Measurements from ENCODE around the gene SLC51B.

SLC51B gene

DNA sequence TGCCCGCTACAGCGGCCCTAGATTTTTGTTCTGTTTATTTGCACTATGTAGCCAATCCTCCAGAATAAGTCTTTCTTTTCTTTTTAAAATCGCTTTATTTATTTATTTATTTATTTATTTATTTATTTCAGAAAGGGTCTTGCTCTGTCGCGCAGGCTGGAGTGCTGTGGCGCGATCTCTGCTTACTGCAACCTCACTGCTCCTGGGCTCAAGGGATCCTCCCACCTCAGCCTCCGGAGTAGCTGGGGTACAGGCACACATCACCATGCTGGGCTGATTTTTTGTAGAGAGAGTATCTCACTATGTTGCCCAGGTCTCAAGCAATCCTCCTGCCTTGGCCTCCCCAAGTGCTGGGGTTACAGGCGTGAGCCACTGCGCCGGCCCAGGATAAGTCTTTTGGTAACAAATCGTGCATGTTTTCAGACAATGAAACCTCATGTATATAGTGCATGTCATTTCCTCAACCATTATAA is 15.4 kb upstream of the SLC51B start:
- peak overlapping the region; percentile 97 for H3K4me3 ChIP-seq (ENCODE audit: control insufficient read depth, low read depth, low read length)
- TF ChIP-seq, protein P1, sequence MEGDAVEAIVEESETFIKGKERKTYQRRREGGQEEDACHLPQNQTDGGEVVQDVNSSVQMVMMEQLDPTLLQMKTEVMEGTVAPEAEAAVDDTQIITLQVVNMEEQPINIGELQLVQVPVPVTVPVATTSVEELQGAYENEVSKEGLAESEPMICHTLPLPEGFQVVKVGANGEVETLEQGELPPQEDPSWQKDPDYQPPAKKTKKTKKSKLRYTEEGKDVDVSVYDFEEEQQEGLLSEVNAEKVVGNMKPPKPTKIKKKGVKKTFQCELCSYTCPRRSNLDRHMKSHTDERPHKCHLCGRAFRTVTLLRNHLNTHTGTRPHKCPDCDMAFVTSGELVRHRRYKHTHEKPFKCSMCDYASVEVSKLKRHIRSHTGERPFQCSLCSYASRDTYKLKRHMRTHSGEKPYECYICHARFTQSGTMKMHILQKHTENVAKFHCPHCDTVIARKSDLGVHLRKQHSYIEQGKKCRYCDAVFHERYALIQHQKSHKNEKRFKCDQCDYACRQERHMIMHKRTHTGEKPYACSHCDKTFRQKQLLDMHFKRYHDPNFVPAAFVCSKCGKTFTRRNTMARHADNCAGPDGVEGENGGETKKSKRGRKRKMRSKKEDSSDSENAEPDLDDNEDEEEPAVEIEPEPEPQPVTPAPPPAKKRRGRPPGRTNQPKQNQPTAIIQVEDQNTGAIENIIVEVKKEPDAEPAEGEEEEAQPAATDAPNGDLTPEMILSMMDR (IDR thresholded peaks at IDR 0.05; ENCODE audit: control insufficient read depth, insufficient read depth, low read depth, low read length, missing control alignments), result no peak
- DNase-seq (ENCODE audit: low read depth), result no peak

DNA sequence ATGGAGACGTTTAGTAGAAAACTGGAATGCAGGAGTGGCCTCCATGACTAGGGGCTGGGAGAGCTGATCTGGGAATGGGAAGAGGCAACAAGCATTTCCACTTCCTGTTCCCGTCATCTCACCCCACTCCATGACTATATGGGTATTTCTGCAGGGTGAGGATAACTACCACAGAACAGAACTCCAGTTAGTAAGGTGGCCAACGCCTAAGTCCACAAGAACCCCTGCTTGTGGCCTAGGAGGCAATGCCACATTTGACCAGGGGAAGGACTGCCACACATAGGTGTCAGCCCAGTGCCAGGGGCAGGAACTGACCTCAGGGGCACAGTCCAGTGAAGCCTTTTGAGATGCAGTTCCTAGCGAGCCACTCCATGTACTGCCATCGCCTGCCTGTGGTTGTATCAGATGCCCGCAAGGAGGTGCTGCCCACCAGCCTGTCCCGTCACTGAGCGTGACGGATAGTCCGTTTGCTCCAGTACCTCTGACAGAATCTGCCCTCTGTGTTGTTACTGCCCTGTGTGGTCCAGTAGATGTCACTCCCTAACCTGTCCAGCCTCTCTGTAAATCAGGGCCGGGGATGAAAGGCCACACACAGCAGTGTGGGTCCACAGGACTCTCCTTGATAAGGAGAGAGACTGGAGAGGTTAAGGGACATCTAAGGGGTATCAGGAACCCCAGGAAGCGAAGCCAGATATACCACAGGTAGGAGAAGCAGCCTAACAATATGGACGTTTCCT is 12.2 kb upstream of the SLC51B start:
- TF ChIP-seq, protein P1 (IDR thresholded peaks at IDR 0.05; ENCODE audit: control insufficient read depth, insufficient read depth, low read depth, low read length, missing control alignments), result peak; percentile 83

DNA sequence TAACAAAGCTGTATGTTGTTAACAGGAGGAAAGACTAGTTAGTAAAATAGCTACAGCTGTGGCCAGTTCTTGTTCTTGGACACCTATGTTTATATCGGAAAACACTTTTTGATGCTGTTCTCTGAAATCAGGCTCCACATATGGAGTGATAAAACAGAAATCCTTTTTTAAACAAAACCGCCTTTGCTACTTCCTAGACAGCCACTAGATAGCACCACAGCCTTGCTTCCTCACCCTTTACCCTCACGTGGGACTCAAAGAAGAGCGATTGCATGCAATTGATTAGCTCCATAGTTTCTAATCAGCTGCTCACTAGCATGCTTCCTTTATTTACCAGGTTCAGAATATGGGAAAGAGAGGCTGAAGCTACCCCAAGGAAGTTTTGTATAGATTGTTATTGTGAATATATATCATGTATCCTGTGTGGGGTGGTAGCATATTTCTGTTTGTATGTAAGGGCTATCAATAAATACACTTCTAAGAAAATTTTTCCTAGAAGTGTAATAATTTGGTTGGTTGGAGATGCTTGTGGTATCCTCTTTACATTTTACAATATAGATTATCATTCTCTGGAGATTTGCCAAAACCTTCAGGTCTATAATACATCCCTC is 11.4 kb upstream of the SLC51B start:
- DNase-seq (ENCODE audit: low read depth), result no peak
- H3K4me3 ChIP-seq (ENCODE audit: control insufficient read depth, low read depth, low read length), result no peak overlapping the region
- TF ChIP-seq, protein P1 (IDR thresholded peaks at IDR 0.05; ENCODE audit: control insufficient read depth, insufficient read depth, low read depth, low read length, missing control alignments), result peak; percentile 80

More for the DNA sequence above, 12.2 kb upstream of the SLC51B start:
- DNase-seq (ENCODE audit: low read depth), result peak; percentile 16
- no peak overlapping the region for H3K4me3 ChIP-seq (ENCODE audit: control insufficient read depth, low read depth, low read length)

DNA sequence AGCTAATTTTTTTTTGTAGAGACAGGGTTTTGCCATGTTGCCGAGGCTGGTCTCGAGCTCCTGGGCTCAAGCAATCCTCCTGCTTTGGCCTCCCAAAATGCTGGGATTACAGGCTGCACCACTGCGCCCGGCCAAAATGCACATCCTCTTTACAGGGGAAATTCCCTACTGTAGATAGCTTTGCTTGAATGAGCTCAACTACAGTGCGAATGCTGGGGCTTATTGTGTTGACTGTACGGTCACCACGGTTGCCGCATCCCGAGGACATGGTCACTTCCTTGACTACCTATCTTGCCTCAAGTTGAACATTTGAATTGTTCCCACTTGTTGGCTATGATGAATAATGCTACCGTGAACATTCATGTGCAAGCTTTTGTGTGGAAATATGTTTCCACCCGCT is 10.5 kb upstream of the SLC51B start:
- no peak overlapping the region for H3K4me3 ChIP-seq (ENCODE audit: control insufficient read depth, low read depth, low read length)
- DNase-seq (ENCODE audit: low read depth), result no peak
- TF ChIP-seq, protein P1 (IDR thresholded peaks at IDR 0.05; ENCODE audit: control insufficient read depth, insufficient read depth, low read depth, low read length, missing control alignments), result no peak

DNA sequence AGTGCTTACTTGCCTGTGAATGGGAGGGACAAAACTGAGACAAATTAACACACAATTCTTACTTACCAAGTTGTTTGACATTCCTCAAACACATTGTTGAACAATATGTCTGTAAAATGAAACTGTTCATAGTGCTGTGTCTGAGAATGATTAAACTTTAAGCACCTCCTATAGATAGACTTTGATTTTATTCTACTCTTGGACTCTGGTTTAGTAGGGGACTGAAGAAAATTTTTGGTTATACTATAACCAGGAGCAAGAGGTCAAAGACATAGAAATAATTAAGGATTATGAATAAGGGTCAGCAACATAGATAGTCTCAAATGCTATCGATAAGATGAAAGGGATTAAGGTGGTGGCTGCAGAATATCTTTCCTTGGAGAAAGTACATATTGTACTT is 7.9 kb upstream of the SLC51B start:
- DNase-seq (ENCODE audit: low read depth), result no peak
- TF ChIP-seq, protein P1 (IDR thresholded peaks at IDR 0.05; ENCODE audit: control insufficient read depth, insufficient read depth, low read depth, low read length, missing control alignments), result no peak
- H3K4me3 ChIP-seq (ENCODE audit: control insufficient read depth, low read depth, low read length), result no peak overlapping the region

DNA sequence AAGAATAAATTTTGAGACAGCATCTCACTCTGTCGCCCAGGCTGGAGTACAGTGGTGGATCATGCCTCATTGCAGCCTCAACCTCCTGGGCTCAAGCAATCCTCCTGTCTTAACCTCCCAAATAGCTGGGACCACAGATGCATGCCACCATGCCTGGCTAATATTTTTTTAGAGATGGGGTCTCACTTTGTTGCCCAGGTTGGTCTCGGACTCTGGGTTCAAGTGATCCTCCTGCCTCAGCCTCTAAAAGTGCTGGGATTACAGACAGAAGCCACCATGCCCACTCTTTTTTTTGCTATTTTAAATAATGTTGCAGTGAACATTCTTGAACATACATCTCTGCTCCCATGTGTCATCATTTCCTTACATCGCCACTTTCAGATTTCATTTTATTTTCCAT is 6.8 kb upstream of the SLC51B start:
- no peak overlapping the region for H3K4me3 ChIP-seq (ENCODE audit: control insufficient read depth, low read depth, low read length)
- DNase-seq (ENCODE audit: low read depth), result no peak
- TF ChIP-seq, protein P1 (IDR thresholded peaks at IDR 0.05; ENCODE audit: control insufficient read depth, insufficient read depth, low read depth, low read length, missing control alignments), result no peak
